ENCODE results near the gene SMG1. TPM values are rescaled to one million over a fixed set of nuclear protein-coding genes. Genes with fewer than 3 reads are reported as not detected.
"Not testable (repeated sequence)": the region's sequence is repeated elsewhere in the genome, so short reads cannot be mapped to it uniquely, and the experiment has no call there.

Gene SMG1
- total RNA-seq, 2 donors from 2014 or later, result 166 to 216 TPM

- no peaks in the 10 kb centered on the region for H3K36me3 Mint-ChIP-seq (ENCODE audit: low read depth)
- ATAC-seq (replicated peaks), result no peak
- no peaks in the 10 kb centered on the region for H3K9me3 Mint-ChIP-seq
- H3K4me1 Mint-ChIP-seq, result no peaks in the 10 kb centered on the region
- no peaks in the 10 kb centered on the region for H3K27me3 Mint-ChIP-seq
- no peak overlapping the region for H3K4me3 Mint-ChIP-seq
- H3K27ac Mint-ChIP-seq, result no peak overlapping the region
Measured at GRCh38 chr16:18945233-18945632, 19.0 kb upstream of the SMG1 start.

DNA sequence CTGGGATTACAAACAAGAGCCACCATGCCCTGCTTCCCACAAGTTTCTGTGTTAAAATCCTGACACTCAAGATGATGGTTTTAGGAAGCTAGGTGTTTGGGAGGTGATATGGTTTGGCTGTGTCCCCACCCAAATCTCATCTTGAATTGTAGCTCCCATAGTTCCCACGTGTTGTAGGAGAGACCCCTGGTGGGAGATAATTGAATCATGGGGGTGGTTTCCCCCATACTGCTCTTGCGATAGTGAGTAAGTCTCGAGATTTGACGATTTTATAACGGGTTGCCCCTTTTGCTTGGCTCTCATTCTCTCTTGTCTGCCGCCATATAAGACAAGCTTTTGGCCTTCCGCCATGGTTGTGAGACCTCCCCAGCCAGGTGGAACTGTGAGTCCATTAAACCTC lies 17.2 kb upstream of the SMG1 start:
- no peak for ATAC-seq (replicated peaks)
- no peaks in the 10 kb centered on the region for H3K27me3 Mint-ChIP-seq
- H3K9me3 Mint-ChIP-seq, result no peaks in the 10 kb centered on the region
- H3K36me3 Mint-ChIP-seq (ENCODE audit: low read depth), result no peaks in the 10 kb centered on the region
- H3K4me3 Mint-ChIP-seq, result no peak overlapping the region
- H3K4me1 Mint-ChIP-seq, result no peaks in the 10 kb centered on the region
- no peak overlapping the region for H3K27ac Mint-ChIP-seq

DNA sequence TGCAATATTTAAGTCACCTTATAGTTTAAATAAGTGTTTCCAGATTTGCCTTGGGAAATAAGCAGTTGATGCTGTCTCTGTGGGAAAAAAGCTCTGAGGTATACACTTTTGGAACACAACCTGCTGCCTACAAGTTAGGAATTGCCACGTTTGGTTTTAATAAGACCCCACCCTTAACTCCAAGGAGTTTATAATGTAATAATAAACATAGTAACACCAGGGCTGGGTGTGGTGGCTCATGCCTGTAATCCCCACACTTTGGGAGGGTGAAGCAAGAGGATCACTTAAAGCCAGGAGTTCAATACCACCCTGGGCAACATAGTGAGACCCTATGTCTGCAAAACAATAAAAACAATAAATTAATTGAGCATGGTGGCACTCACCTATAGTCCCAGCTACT lies 15.9 kb upstream of the SMG1 start:
- H3K4me3 Mint-ChIP-seq, result no peak overlapping the region
- H3K27ac Mint-ChIP-seq, result no peak overlapping the region
- ATAC-seq (replicated peaks), result no peak
- no peaks in the 10 kb centered on the region for H3K9me3 Mint-ChIP-seq
- H3K27me3 Mint-ChIP-seq, result no peaks in the 10 kb centered on the region
- H3K4me1 Mint-ChIP-seq, result no peaks in the 10 kb centered on the region
- no peaks in the 10 kb centered on the region for H3K36me3 Mint-ChIP-seq (ENCODE audit: low read depth)

DNA sequence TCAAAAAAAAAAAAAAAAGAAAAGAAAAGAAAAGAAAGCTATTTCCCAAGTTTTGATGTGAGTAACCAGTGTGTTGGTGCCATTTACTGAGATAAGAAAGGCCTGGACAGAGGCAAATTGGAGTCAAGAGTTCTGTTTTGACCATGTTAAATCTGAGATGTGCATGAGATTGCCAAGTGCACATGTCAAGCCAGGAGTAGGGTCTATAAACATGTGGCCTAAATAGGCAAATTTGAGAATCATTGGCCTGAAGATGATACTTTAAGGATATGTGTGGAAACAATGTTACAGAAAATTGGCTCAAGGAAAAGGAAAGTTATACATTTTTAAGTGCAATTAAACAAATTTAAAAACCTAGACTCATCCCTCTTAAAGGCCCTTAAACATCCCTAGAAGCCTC lies 15.3 kb upstream of the SMG1 start:
- Mint-ChIP-seq H3K27ac (no peak overlapping the region), H3K9me3 (no peaks in the 10 kb centered on the region), H3K27me3 (no peaks in the 10 kb centered on the region), H3K4me3 (no peak overlapping the region), H3K36me3 (ENCODE audit: low read depth) (no peaks in the 10 kb centered on the region), H3K4me1 (no peaks in the 10 kb centered on the region)
- no peak for ATAC-seq (replicated peaks)

DNA sequence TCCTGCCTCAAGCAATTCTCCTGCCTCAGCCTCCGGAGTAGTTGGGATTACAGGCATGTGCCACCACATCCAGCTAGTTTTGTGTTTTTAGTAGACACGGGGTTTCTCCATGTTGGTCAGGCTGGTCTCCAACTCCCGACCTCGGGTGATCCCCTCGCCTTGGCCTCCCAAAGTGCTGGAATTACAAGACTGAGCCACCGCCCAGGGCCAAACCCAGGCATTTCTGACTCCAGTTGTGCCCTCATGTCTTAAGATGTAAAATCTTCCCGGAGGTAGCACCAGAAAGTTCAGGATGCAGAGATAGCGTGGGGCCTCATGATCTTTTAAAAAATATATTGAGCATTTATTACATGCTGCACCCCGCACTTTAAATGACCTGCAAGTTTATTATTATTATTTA lies 12.8 kb upstream of the SMG1 start:
- ATAC-seq (replicated peaks), result no peak
- Mint-ChIP-seq H3K27ac (no peak overlapping the region), H3K27me3 (no peaks in the 10 kb centered on the region)

DNA sequence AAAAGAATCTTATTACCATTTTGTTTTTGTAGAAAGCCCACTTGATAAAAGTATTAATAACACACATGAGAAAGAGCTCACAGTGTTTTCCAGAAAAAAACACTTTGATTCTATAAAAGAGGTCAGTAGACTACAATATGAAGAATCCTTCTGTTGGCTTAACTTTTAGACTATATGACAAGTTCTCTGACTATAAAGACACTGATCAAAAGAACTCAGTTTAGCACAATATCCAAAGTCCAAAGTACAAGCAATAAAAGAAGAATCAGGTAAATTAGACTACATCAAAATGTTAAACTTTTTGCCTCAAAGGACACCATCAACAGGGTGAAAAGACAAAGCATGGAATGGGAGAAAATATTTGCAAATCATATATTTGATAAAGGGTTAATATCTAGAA lies 11.2 kb upstream of the SMG1 start:
- H3K27ac Mint-ChIP-seq, result no peak overlapping the region
- H3K9me3 Mint-ChIP-seq, result no peaks in the 10 kb centered on the region
- H3K4me3 Mint-ChIP-seq, result no peak overlapping the region
- no peaks in the 10 kb centered on the region for H3K4me1 Mint-ChIP-seq
- H3K27me3 Mint-ChIP-seq, result no peaks in the 10 kb centered on the region
- no peaks in the 10 kb centered on the region for H3K36me3 Mint-ChIP-seq (ENCODE audit: low read depth)
- no peak for ATAC-seq (replicated peaks)

More for the DNA sequence above, 12.8 kb upstream of the SMG1 start:
- Mint-ChIP-seq H3K9me3 (no peaks in the 10 kb centered on the region), H3K4me1 (no peaks in the 10 kb centered on the region), H3K36me3 (ENCODE audit: low read depth) (no peaks in the 10 kb centered on the region), H3K4me3 (no peak overlapping the region)

GRCh38 chr16:18936727-18937340 lies 10.6 kb upstream of the SMG1 start:
- Mint-ChIP-seq H3K9me3 (no peaks in the 10 kb centered on the region), H3K27me3 (no peaks in the 10 kb centered on the region), H3K27ac (no peak overlapping the region), H3K4me1 (no peaks in the 10 kb centered on the region), H3K4me3 (no peak overlapping the region), H3K36me3 (ENCODE audit: low read depth) (no peaks in the 10 kb centered on the region)
- no peak for ATAC-seq (replicated peaks)

DNA sequence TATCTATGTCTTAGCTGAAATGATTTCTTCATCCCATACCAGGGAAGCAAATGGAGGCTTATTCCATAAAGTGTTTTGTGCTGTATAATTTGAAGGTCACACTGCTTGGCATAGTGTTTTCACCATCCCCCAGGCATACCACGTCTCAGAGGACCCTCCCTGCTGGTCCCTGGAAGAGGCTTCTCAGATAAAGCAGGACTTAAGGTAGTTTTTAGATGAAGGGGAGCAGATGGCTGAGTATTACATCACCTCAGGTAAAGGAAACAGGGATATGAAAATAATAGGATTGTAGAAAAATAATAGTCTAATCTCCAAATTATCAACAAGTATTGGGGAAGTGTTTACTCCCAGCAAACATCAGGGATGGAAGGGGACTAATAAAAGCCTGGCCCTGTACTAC lies 7.3 kb upstream of the SMG1 start:
- Mint-ChIP-seq H3K27ac (no peak overlapping the region), H3K9me3 (no peaks in the 10 kb centered on the region)

GRCh38 chr16:18932243-18932987 lies 6.2 kb upstream of the SMG1 start:
- Mint-ChIP-seq H3K4me3 (no peak overlapping the region), H3K36me3 (ENCODE audit: low read depth) (no peaks in the 10 kb centered on the region), H3K4me1 (no peaks in the 10 kb centered on the region), H3K9me3 (no peaks in the 10 kb centered on the region), H3K27ac (peak overlapping the region; percentile 69), H3K27me3 (no peaks in the 10 kb centered on the region)
- no peak for ATAC-seq (replicated peaks)

More for the DNA sequence above, 7.3 kb upstream of the SMG1 start:
- Mint-ChIP-seq H3K4me1 (no peaks in the 10 kb centered on the region), H3K4me3 (no peak overlapping the region), H3K36me3 (ENCODE audit: low read depth) (no peaks in the 10 kb centered on the region), H3K27me3 (no peaks in the 10 kb centered on the region)
- no peak for ATAC-seq (replicated peaks)

- ATAC-seq (replicated peaks), result peak; percentile 49
- H3K9me3 Mint-ChIP-seq, result no peaks in the 10 kb centered on the region
Measured at GRCh38 chr16:18931756-18932155, 5.5 kb upstream of the SMG1 start.

GRCh38 chr16:18930095-18930494 lies 3.9 kb upstream of the SMG1 start:
- not testable (repeated sequence) for H3K4me3 Mint-ChIP-seq; H3K9me3 Mint-ChIP-seq; H3K4me1 Mint-ChIP-seq; H3K27ac Mint-ChIP-seq; H3K27me3 Mint-ChIP-seq; ATAC-seq (replicated peaks)
- H3K36me3 Mint-ChIP-seq (ENCODE audit: low read depth), result peaks cover 11% of the 10 kb centered on the region

More at GRCh38 chr16:18931756-18932155, 5.5 kb upstream of the SMG1 start:
- peak overlapping the region; percentile 48 for H3K4me3 Mint-ChIP-seq
- H3K27ac Mint-ChIP-seq, result peak overlapping the region; percentile 69
- no peaks in the 10 kb centered on the region for H3K27me3 Mint-ChIP-seq
- peaks cover 1% of the 10 kb centered on the region for H3K36me3 Mint-ChIP-seq (ENCODE audit: low read depth)
- H3K4me1 Mint-ChIP-seq, result peaks cover 5% of the 10 kb centered on the region

DNA sequence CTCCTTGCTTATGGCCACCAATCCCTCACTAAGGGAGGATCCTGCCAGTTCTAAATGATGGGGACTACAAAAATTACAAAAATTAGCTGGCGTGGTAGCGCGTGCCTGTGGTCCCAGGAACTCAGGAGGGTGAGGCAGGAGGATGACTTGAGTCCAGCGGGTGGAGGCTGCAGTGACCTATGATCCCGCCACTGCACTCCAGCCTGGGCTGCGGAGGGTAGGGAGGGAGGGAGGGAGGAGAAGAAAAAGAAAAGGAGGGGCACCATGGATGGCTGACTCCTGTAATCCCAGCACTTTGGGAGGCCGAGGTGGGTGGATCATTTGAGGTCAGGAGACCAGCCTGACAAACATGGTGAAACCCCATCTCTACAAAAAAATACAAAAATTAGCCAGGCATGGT lies 1.9 kb upstream of the SMG1 start:
- not testable (repeated sequence) for ATAC-seq (replicated peaks)

DNA sequence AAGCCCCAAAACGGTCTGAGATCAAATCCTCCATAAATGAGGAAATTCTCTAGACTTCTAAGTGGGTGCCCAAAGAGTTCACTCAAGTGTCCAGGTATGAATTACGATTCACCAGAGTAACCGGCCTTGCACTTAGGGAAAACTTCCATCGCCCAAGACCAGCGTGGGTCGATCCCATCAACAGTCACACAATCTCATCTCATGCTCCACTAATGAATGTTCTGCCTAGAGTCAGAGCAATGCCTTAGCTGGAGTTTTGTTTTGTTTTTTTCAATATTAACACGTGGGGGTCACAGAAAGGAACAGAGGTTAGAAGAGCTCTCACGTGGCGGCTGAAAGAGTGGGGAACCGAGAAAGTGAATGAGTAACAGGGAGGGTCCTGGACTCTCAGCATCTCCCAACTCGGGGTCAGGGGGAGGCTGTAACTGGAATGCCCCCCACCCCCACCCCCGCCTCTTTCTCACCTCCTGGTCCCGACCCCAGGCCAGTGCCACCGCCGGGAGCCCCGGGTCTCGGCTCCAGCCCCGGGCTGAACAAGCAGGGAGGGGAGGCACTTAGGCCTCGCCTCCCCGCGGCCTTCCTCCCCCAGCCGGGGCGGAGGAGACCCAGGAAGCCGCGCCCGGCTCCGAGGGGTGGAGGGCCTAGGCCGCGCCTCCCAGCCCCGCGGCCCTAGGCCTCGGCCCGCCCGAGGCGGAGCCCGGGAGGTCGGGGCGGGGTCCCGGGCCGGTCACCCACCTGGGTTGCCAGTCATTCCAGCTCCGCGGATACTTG lies 808 bp downstream of the SMG1 start:
- peak; percentile 52 for ATAC-seq (replicated peaks)
- H3K36me3 Mint-ChIP-seq (ENCODE audit: low read depth), result peaks cover 48% of the 10 kb centered on the region

More for the DNA sequence above, 1.9 kb upstream of the SMG1 start:
- Mint-ChIP-seq H3K36me3 (ENCODE audit: low read depth) (peaks cover 30% of the 10 kb centered on the region), H3K4me1 (peaks cover 14% of the 10 kb centered on the region), H3K4me3 (peak overlapping the region; percentile 92)
- not testable (repeated sequence) for H3K27me3 Mint-ChIP-seq, H3K27ac Mint-ChIP-seq, H3K9me3 Mint-ChIP-seq

GRCh38 chr16:18923935-18924334 lies 2.3 kb downstream of the SMG1 start:
- peak overlapping the region; percentile 85 for H3K27ac Mint-ChIP-seq
- H3K4me1 Mint-ChIP-seq, result peaks cover 14% of the 10 kb centered on the region
- H3K27me3 Mint-ChIP-seq; H3K9me3 Mint-ChIP-seq; ATAC-seq (replicated peaks): not testable (repeated sequence)
- H3K4me3 Mint-ChIP-seq, result peak overlapping the region; percentile 92
- peaks cover 60% of the 10 kb centered on the region for H3K36me3 Mint-ChIP-seq (ENCODE audit: low read depth)

More for the DNA sequence above, 808 bp downstream of the SMG1 start:
- Mint-ChIP-seq H3K4me1 (peaks cover 14% of the 10 kb centered on the region), H3K4me3 (peak overlapping the region; percentile 92), H3K27ac (peak overlapping the region; percentile 97)
- H3K9me3 Mint-ChIP-seq, H3K27me3 Mint-ChIP-seq: not testable (repeated sequence)

GRCh38 chr16:18923124-18923523 lies 3.1 kb downstream of the SMG1 start:
- not testable (repeated sequence) for H3K9me3 Mint-ChIP-seq; ATAC-seq (replicated peaks); H3K27me3 Mint-ChIP-seq
- H3K27ac Mint-ChIP-seq, result peak overlapping the region; percentile 85
- H3K4me1 Mint-ChIP-seq, result peaks cover 14% of the 10 kb centered on the region
- H3K36me3 Mint-ChIP-seq (ENCODE audit: low read depth), result peaks cover 60% of the 10 kb centered on the region
- H3K4me3 Mint-ChIP-seq, result peak overlapping the region; percentile 92
